GM12874 (cell line): ENCODE results near the gene TMEM125.

Source experiments
- CTCF ChIP-seq: IDR thresholded peaks from 2 replicates; pipeline ENCODE4 v1.5.1; 2011; ENCODE audit warnings: low read depth, mild to moderate bottlenecking, control low read depth, low read length, moderate library complexity; ENCODE audit not compliant: insufficient read depth

The TMEM125 gene

DNA sequence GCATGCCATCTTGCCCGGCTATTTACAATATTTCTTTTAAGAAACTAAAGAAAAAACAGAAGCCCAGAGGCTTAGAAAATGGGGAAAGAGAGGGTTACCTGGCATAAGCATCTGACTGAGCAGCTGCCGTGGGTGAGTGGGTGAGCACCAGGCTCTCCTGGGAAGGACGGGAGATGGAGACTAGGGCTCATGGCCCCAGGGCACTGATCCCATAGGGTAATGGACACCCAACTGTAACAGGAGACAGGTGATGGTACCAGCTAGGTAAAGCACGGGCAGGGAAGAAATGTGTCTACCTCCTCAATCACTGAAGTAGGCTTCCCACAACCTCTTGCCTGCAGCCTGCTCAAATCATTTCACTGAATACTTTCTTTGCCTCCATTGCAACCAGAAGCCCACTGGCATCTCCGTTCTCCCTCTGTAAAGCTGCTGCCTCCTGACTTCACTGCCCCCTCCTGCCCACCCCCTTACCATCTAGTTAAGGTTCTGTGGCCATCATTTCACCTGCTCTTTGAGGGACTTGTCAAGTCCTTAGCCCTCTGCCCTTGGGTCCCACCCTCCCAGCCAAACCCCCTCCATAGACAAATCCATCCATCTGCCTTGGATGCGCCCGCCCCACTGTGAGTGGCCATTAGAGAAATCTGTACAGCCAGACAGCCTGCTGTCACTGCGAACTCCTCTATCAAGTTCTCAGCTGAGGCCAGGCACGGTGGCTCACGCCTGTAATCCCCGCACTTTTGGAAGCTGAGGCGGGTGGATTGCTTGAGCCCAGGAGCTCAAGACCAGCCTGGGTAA, 6.2 kb downstream of the TMEM125 start:
- no peak for TF ChIP-seq CTCF

DNA sequence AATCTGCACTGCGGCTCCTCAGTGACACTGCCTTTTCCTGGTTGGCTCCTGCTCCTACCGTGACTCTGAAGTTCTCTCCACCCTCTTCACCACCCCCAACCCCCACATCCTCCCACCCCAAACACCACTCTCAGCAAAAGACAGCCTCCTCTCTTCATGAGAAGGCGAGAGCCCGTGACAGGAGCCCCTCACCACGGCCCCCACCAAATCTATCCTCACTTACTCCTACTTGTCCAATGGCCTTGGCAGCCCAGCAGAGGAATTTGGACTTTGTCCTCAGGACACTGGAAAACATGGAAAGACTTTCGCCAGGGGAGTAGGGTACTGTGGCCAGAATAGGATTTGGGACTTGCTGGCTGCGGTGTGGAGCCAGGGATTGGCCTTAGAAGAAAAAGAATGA, 6.9 kb downstream of the TMEM125 start:
- TF ChIP-seq CTCF, result no peak

DNA sequence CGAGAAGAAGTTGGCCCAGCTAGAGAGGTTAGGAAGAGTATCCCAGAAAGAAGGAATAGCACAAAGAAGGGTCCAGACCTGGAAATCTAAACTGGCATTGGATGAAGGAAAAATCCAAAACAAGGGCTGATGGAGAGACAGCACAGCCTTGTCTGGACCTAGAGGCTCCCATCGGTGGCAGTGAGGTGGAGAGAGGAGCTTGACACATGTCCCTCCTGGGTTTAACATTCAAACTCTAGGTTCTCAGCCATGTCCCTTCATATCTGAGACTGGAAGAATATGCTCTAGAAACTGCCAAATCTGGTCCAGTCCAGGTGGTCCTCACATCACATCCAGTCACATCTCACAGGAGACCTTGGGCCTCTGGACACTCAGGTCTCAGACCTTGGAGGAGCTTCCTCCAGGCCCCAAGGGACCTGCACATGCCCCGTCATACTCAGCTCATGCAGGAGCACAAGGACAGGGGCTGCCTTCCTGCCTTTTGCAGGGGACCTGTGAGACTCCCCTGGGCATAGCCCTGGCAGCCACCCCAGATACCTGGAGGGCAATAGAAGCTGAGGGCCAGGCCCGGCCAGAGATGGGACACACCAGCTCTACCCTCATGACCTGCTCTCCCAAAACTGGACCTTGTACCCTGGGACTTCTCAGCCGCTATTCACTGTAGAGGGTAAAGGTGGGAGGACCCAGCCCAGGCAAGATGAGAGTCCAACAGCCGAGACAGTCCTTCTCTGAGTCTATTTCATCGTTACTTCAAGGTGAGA, 7.5 kb downstream of the TMEM125 start:
- no peak for TF ChIP-seq CTCF

- TF ChIP-seq CTCF, result no peak
Measured at GRCh38 chr1:43279161-43279560, 9.4 kb downstream of the TMEM125 start.

DNA sequence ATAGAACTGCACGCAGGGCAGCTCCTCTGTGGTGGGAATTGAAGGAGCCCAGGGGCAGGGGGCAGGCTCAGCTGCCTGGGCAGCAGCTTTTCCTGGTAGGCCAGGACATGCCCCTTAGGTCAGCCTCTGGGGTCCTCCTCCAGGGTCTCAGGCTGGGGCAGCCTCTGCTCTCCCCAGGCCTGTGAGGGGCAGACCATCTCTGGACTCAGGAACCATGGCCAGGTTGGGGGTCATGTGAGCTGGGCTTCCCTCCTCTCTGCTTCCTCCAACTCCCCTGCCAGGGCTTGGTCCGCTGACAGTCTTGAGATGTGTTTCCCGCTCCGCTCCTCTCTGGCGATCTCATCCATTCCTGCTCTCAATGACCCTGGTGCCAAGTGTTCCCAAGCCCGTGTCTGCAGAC, 9.9 kb downstream of the TMEM125 start:
- no peak for TF ChIP-seq CTCF

DNA sequence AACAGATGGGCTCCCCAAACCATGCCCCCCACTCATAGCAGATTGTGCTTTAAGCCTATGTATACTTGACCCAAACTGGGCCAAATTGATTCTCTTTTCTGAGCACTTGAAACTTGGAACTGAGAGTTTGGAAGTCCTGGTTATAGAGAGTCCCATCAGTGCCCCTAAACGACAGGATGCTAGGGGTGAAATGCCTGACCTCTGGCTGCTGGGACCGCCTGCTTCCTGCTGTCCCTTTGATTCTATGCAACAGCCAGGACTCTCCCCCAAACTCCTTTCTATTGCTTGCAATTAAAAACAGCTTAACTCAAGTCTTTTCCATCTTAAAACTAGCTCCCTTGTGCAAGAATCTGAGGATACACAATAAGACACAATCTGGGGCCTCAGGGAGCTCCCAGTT, 10.9 kb downstream of the TMEM125 start:
- TF ChIP-seq CTCF, result no peak

DNA sequence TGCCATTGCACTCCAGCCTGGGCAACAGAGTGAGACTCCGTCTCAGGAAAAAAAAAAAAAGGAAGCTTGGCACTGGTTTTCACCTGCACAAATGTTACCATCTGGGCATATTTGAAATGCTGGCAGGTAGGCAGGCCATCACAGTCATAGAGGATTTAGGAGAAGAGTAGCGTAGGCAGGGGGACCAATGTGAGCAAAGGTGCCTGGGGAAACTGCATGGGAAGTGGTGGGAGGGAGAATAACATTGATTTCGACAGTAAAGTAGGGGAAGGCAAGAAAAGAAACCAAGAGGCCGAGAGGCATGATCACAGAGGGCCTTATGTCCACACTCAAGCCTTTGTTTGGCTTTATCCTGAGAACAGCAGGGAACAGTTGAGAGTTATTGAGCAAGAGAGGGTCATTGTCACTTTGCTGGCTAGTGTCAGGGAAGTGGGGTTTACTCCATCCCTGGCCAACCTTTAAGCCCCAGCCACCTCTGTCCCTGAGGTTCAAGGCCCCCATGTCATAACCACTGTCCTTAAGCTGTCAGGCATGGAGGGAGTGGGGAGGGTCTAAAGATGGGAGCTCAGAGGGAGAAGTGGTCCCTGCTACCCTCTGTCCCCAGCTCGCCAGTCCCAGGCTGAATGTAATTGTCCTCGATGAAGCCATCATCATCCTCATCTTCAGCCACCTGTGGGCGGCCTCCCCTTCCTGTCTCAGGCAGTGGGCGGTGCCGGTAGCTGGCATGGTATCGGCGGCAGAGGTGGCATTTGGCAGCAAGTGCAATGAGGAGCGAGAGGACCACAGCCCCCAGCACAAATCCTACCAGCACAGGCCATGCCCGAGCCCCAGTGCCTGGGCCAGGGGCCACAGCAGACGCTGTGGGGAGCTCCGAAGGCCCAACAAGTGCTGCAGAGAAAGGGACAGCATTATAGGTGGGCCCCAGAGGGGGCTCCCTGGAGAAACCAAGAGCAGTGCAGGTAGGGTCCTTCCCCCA, 12.7 kb downstream of the TMEM125 start:
- TF ChIP-seq CTCF, result no peak
